ENCODE measurements around the gene BCDIN3D.

GRCh38 chr12:49801141-49802063, 41.5 kb downstream of the BCDIN3D start:
- TF ChIP-seq EZH2phosphoT487 (IDR thresholded peaks at IDR 0.05; ENCODE audit: insufficient read depth, low read depth) (no peak), EZH2 (IDR thresholded peaks at IDR 0.05; ENCODE audit: insufficient read depth, poor library complexity, severe bottlenecking) (no peak)

Measured in GM23248 (cell line).